DMS79 treated with DMSO at 0.1 percent for 48 hours (cell line): ENCODE data around the gene C1QL4.
A peak's percentile ranks its signal among the peaks of the same experiment; 100 is the strongest.
"Not testable (repeated sequence)": the region's sequence is repeated elsewhere in the genome, so short reads cannot be mapped to it uniquely, and the experiment has no call there.

Experiments used
- DNase-seq: peaks from one replicate; lab custom pipeline; 2025; lab: John Stamatoyannopoulos, UW

The C1QL4 gene

DNA sequence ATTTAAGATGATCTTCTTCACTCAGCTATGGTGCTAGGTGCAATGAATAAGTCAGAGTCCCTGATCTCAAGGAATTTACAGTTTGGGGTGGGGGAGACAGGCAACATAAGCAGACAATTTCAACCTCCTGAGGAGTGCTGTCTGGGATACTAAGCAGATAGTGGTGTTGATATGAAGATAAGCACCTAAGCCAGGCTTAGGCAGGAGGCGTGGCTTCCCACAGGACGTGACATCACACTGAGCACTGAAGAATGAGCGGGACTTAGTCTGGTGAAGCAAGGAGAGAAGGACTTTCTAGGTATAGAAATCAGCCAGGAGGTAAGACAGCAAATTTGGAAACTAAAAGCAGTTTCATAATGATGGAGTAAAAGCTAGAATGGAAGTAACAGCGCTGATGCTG, 35.2 kb downstream of the C1QL4 start:
- no peak for DNase-seq

DNA sequence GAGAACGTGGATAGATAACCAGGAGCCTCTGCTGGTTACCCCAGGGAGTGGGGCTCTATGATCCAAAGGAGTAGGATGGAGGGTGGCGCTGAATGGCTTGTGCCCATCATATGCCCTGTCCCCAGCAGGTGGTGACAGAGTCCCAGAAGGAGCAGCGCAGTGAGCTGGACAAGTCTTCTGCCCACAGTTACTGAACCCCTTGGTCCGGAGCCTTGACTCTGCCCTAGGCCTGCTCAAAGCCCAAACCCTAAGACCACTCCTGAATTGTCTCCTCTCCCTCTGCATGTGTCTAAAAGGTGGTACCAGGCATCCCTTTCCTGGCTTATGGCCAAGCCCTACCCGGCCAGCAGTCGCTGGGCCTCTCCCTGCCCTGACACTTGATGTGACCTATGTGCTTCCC, 38.8 kb downstream of the C1QL4 start:
- DNase-seq = no peak

DNA sequence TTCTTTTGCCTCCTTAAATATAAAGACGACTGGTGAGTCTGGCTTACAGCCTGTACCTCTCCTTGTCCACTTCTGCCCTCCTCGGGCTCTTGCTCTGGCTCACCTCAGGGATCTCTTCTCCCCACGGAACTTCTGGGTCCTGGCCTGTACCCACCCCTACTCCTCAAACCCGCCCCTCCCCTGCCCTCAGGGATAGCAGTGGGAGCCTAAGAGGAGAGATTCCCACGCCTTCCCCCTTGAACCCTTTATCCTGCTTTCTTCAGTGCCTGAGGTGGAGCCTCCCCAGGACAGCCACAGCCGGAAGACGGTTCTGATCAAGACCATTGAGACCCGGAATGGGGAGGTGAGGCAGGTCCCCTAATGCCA, 39.3 kb downstream of the C1QL4 start:
- no peak for DNase-seq

DNA sequence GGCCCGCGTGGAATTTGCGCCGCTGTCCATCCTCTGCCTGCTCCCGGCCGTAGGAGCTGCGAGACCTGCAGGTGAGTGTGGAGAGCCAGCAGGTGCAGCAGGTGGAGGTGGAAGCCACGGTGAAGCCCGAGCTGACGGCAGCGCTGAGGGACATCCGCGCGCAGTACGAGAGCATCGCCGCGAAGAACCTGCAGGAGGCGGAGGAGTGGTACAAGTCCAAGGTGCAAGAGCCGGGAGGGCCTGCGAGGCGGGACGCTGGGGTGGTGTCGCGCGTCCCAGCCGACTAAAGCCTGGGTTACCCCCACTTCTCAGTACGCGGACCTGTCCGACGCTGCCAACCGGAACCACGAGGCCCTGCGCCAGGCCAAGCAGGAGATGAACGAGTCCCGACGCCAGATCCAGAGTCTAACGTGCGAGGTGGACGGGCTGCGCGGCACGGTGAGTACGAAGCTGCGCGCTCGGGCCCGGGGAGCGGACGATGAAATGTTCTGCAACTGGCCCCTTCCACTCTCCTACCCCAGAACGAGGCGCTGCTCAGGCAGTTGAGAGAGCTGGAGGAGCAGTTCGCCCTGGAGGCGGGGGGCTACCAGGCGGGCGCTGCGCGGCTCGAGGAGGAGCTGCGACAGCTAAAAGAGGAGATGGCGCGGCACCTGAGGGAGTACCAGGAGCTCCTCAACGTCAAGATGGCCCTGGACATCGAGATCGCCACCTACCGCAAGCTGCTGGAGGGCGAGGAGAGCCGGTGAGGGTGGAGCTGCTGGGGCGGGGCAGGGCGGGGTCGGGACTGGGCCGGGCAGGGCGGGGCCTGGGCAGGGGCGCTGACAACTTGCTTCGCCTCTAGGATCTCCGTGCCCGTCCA, 39.9 kb downstream of the C1QL4 start:
- DNase-seq = no peak

DNA sequence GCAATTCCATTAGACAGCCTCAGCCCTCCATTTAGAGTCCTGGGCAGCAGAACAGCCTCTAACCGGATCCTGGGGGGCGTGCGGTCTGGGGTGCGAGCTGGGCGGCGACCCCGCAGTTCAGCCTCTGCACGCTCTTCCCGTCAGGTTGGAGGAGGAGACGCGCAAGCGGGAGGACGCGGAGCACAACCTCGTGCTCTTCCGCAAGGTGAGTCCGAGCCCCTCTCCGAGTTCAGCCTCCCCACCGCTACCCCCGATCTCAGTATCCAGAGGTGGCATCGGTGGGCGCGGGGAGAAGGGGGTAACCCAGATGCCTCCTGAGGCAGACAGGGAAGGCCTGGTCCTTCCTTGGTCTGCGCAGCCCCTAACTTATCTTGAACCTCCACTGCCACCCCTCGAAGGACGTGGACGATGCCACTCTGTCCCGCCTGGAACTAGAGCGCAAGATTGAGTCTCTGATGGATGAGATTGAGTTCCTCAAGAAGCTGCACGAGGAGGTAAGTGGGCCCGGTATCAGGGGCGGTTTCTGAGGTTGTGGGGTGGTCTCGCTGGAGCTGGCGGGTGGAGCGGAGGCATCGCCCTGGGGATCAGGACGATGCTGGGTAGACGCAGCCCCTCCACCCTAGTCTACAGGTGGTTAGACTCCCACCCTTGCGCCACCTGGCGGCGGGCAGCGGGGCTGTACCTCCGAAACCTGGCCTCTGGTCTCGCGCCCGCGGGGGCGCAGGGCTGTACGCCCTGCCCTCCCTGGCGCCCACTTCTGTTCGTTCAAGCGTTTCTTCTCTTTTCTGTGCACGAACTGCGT, 40.8 kb downstream of the C1QL4 start:
- DNase-seq = no peak

DNA sequence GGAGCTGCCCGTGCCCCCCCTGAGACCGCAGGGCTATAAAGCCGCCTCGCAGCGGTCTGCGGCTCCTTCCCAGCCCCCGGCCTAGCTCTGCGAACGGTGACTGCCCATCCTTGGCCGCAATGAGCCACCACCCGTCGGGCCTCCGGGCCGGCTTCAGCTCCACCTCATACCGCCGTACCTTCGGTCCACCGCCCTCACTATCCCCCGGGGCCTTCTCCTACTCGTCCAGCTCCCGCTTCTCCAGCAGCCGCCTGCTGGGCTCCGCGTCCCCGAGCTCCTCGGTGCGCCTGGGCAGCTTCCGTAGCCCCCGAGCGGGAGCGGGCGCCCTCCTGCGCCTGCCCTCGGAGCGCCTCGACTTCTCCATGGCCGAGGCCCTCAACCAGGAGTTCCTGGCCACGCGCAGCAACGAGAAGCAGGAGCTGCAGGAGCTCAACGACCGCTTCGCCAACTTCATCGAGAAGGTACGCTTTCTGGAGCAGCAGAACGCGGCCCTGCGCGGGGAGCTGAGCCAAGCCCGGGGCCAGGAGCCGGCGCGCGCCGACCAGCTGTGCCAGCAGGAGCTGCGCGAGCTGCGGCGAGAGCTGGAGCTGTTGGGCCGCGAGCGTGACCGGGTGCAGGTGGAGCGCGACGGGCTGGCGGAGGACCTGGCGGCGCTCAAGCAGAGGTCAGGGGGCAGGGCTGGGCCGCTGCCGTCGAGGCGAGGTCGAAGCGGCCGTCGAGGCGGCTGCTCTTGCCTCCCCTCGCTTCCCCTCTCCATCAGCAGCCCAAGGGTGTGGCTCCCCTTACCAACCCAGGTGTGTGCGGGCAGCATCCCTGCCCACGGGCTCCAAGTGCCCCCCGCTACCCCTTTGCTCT, 41.7 kb downstream of the C1QL4 start, which contains the start of gene PRPH:
PRPH (plus strand) TSS at position 66 of the 855 bp plus-strand sequence; CDS start at position 120, 54 bp downstream.
- DNase-seq = no peak

DNA sequence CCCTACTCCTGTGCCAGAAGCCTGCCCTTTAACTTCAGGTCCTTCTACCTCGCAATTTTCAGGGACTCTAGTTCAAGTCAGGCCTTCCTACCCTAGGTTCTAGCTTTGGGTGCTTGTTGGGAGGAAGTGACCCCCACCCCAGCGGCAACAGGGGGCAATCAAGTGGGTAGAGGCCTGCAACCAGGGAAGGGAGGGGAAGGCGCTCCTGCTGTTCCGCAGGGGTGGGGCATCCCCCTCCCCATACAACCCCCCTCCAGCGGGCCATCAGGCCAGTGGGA, 42.2 kb downstream of the C1QL4 start:
- DNase-seq = peak; percentile 77

DNA sequence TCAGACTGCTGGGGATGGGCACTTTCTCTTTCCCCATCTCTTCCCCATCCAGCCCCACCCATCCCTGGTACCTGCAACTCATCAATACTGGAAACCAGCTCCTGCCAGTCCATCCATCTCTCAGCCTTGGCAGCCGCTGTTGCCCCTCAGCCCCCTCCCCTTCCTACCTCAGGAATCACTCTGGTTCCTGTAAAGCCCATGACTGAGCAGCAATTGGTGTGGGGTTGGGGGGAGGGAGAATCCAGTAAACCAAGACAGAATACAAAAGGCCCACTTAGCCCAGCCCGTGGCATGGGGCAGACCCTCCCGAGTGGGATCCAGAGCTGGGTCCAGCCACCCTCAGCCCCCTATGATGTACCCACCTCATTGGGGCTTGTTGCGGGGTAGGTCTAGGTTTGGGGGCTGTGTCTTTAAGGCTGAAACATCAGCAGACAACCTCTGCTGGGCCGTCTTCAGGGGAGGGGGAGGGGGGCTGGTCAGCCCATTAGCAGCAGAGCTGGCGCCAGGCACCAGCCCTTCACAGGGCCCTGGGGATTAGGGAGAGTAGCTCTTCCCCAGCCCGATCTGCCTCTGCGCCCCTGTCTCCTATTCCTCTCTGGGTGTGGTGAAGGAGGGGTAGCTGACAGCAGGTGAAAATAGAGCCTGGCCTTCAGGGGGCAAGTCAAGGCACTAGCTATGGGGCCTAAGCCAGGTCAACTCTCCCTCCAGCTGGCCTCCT, 42.7 kb downstream of the C1QL4 start:
- peak; percentile 77 for DNase-seq

DNA sequence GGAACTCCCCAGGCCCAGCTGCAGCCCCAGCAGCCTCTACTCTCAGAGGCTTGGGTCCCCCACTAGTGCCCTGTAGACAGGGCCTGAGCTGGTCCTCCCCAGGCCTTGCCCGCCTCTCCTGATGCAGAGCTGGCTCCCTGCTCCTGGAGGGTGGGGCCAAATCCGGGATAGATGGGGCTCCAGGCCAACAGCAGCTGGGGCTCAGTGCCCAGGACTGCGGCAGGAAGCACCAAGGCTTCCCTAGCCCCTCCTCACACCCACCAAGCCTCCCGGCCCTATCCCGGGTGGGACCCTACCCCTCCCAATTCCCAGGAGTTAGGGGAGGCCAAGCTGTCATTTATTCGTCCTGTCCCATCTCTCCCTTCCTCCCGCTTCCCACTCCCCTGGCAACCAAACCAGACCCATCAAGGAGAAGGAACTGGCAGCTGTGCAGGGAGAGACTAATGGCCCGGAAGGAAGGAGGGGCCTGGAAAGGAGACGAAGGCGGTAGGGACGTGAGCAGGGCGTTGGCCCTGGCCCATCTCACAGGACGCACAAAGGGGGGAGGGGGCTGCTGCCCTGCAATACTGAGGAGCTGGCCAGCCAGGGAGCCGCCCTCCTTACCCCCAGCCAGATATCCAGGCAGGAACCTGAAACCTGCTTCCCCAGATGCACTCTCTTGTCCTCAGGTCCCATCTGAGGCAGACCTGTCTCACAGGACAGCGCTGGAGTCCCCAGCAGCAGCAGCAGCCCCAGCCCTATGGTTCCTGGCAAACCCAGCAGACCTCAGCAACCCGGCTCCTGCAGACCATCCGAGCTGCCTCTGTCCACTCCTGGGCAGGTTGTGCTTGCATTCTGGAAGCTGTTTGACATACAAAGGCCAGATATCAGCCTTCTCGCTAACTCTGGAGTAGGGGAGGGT, 43.7 kb downstream of the C1QL4 start:
- DNase-seq = peak; percentile 91

- peak; percentile 90 for DNase-seq
Observed at GRCh38 chr12:49292729-49293055, 44.3 kb downstream of the C1QL4 start.

DNA sequence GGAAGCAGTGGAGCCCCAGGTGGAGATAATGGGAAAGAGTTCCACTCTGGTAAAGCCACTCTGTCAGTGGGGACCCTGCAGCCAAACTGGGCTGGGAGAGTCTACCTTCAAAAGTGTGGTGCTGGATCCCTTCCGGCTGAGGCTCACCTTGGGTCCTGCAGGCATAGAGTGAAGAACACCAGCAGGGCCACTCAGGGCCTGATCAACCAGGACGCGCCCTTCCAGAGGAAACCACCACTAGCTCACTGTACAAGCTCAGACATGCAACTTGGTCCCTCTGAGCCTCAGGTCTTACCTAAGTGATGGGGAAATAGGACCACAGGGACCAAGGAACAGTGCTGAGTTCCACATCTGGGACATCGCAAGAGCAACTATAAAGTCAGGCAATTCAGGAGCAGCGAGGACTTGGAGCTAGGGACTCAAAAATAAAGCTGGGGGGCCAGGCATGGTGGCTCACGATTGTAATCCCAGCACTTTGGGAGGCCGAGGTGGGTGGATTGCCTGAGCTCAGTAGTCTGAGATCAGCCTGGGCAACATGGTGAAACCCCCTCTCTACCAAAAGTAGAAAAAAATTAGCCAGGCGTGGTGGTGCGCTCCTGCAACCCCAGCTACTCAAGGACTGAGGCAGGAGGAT, 47.9 kb downstream of the C1QL4 start:
- DNase-seq = no peak

GRCh38 chr12:49288412-49288853, 48.6 kb downstream of the C1QL4 start:
- peak; percentile 69 for DNase-seq

GRCh38 chr12:49287876-49288275, 49.1 kb downstream of the C1QL4 start:
- DNase-seq = no peak

DNA sequence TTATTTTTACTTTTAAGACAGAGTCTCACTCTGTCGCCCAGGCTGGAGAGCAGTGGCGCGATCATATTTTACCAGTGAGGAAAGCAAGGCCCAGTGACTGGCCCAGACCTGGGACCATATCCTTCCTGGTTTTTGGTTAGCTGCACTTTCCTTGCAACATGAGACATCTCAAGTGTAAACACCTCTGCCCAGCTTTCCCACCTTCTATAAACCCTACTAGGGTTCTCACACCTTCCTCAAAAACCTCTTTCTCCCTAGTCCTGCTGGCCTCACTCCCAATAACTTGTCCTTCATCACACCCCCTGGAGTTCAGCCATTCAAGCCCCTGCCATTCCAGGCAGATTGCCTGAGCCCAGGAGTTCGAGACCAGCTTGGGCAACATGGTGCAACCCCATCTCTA, 52.3 kb downstream of the C1QL4 start:
- no peak for DNase-seq

DNA sequence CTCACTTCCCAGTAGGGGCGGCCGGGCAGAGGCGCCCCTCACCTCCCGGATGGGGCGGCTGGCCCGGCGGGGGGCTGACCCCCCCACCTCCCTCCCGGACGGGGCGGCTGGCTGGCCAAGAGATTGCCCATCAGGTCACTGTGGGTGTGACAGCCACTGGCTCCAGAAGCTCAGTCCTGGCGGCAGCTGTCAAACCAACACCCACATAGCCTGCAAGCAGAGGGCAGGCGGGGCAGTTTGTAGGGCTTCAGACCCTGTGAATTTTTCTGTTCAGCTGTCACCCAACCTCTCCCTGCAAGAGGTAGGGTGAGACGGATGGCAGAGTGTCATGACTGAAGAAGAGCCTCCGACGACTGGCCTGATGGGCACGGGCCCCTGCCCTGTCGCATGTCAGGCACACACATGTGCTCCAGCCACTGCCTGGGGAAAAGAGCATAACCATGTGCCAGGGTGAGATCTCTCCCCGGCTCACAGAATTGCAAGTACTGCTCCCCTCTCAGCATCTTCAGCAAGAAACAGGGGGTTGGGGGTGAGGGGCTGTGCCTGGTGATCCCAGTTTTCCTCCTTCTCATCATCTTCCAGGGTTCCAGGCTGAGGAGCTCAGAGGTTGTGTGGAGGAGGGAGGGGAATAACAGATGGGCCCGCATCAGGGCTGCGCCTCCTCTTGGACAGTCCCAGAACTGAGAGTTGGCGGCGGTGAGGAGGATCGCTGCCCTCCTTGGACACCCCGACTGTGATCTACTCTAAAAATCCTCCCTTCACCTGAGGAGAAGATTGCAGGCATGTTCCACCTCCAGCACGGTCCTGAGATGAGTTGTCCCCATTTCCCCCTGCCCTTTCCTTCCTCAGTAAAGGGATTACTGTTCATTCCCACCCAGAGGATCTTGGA, 53.2 kb downstream of the C1QL4 start:
- DNase-seq = no peak

- DNase-seq = not testable (repeated sequence)
Observed at GRCh38 chr12:49282740-49283375, 54.1 kb downstream of the C1QL4 start.
